Measurements from ENCODE around the gene ODF2L. TPM values are rescaled to one million over a fixed set of nuclear protein-coding genes. Genes with fewer than 3 reads are reported as not detected.

ODF2L gene
- total and polyA plus RNA-seq, 12 donors: 10.2 to 277 (median 39.3) TPM

GRCh38 chr1:86389307-86389706 is 6.8 kb downstream of the ODF2L start:
- no peak for DNase-seq
- no peaks in the 10 kb centered on the region for H3K27me3 ChIP-seq
- H3K4me1 ChIP-seq (replicated peaks in 1 of 2): peaks cover 13 to 35% of the 10 kb centered on the region in 2 donors
- no peaks in the 10 kb centered on the region for H3K36me3 ChIP-seq (replicated peaks in 1 of 2)
- peak overlapping the region in 1 of 5 donors; percentile 27 for H3K27ac ChIP-seq
- intact Hi-C loops (cut with DNase I): no loop called here
- H3K9me3 ChIP-seq (replicated peaks in 1 of 3): no peaks in the 10 kb centered on the region
- H3K4me3 ChIP-seq: no peak overlapping the region
- TF ChIP-seq CTCF (IDR thresholded peaks at IDR 0.05): no peak
- no peak for TF ChIP-seq POLR2A (IDR thresholded peaks at IDR 0.05)

GRCh38 chr1:86388777-86389176 is 7.3 kb downstream of the ODF2L start:
- intact Hi-C loops (cut with DNase I): no loop called here
- Histone ChIP-seq H3K4me3 (no peak overlapping the region), H3K27ac (peak overlapping the region in 1 of 5 donors; percentile 27), H3K4me1 (replicated peaks in 1 of 2) (peaks cover 11 to 34% of the 10 kb centered on the region in 2 donors), H3K36me3 (replicated peaks in 1 of 2) (no peaks in the 10 kb centered on the region), H3K9me3 (replicated peaks in 1 of 3) (no peaks in the 10 kb centered on the region), H3K27me3 (no peaks in the 10 kb centered on the region)
- no peak for DNase-seq
- no peak for TF ChIP-seq CTCF (IDR thresholded peaks at IDR 0.05)
- no peak for TF ChIP-seq POLR2A (IDR thresholded peaks at IDR 0.05)

- peaks cover 9 to 34% of the 10 kb centered on the region in 2 donors for H3K4me1 ChIP-seq (replicated peaks in 1 of 2)
- intact Hi-C loops (cut with DNase I): no loop called here
- H3K36me3 ChIP-seq (replicated peaks in 1 of 2): no peaks in the 10 kb centered on the region
- H3K27ac ChIP-seq: no peak overlapping the region
- no peaks in the 10 kb centered on the region for H3K27me3 ChIP-seq
- H3K4me3 ChIP-seq: no peak overlapping the region
- H3K9me3 ChIP-seq (replicated peaks in 1 of 3): no peaks in the 10 kb centered on the region
- no peak for DNase-seq
- TF ChIP-seq CTCF (IDR thresholded peaks at IDR 0.05) (no peak), POLR2A (IDR thresholded peaks at IDR 0.05) (no peak)
- 93 to 95% (median 94%) methylated on average over 3 of the region's 3 CpGs for WGBS, 4 donors
Measured at GRCh38 chr1:86387916-86388627, 8.1 kb downstream of the ODF2L start.

- Histone ChIP-seq H3K4me1 (replicated peaks in 1 of 2) (peaks cover 5 to 42% of the 10 kb centered on the region in 2 donors), H3K36me3 (replicated peaks in 1 of 2) (no peaks in the 10 kb centered on the region), H3K27ac (no peak overlapping the region), H3K9me3 (replicated peaks in 1 of 3) (no peaks in the 10 kb centered on the region), H3K4me3 (peak overlapping the region in 1 of 4 donors; percentile 13), H3K27me3 (no peaks in the 10 kb centered on the region)
- TF ChIP-seq POLR2A (IDR thresholded peaks at IDR 0.05): no peak
- TF ChIP-seq CTCF (IDR thresholded peaks at IDR 0.05): no peak
- DNase-seq: no peak
- WGBS, 4 donors: 33 to 49% (median 37%) methylated on average over 1 of the region's 1 CpG
- intact Hi-C loops (cut with DNase I): no loop called here
Measured at GRCh38 chr1:86382878-86383277, 13.2 kb downstream of the ODF2L start.

Measured in adrenal gland (tissue), 12 donors.